IMR-90 (cell line): ENCODE results near the gene TBX4. TPM values are rescaled to one million over a fixed set of nuclear protein-coding genes. Genes with fewer than 3 reads are reported as not detected.

Experiments
- ATAC-seq: fragments of 200-7000 bp; cut with Tn5 transposase; 2 replicates; pipeline ENCODE4 v1.9.1; 2020; ENCODE audit warnings: low read depth, mild to moderate bottlenecking, moderate library complexity
- BruUV-seq: library from RNA; stranded (reverse); fragments of 400-500 nt; replicated peaks from 2 replicates; lab custom pipeline; 2021; lab: Mats Ljungman, UMichigan
- CTCF ChIA-PET: fragments of 300-600 bp; formaldehyde crosslinking; extraction: SDS; loops from one replicate; lab custom pipeline; 2021; ENCODE audit warnings: antibody characterized with exemption; lab: Yijun Ruan, JAX
- POLR2A ChIA-PET: fragments of 300-600 bp; sonication (Branson Sonifier 250); formaldehyde crosslinking; loops from one replicate; lab custom pipeline; 2022; ENCODE audit warnings: antibody characterized with exemption; ENCODE audit not compliant: unreplicated experiment; lab: Charles Lee
- DNase-seq: peaks from one replicate; pipeline ENCODE4 v3.0.0; 2013
- H2AFZ ChIP-seq: replicated peaks from 2 replicates; pipeline ENCODE3; 2013; ENCODE audit warnings: low read length, mild to moderate bottlenecking; ENCODE audit not compliant: poor library complexity
- H2AK5ac ChIP-seq: 2 replicates; pipeline ENCODE4 v1.6.1; 2013; ENCODE audit warnings: low read depth, low read length, inconsistent platforms
- H2AK9ac ChIP-seq: replicated peaks from 2 replicates; pipeline ENCODE3; 2013; ENCODE audit warnings: mild to moderate bottlenecking, low read depth, low read length, moderate library complexity; ENCODE audit not compliant: poor library complexity
- H2BK120ac ChIP-seq: 2 replicates; pipeline ENCODE4 v1.6.1; 2013; ENCODE audit warnings: low read depth, low read length, inconsistent platforms
- H2BK15ac ChIP-seq: 3 replicates; pipeline ENCODE4 v1.6.1; 2013; ENCODE audit warnings: low read depth, low read length, inconsistent platforms
- H2BK20ac ChIP-seq: 2 replicates; pipeline ENCODE4 v1.6.1; 2013; ENCODE audit warnings: low read depth, mild to moderate bottlenecking, inconsistent platforms, low read length, moderate library complexity
- H2BK5ac ChIP-seq: 2 replicates; pipeline ENCODE4 v1.6.1; 2013; ENCODE audit warnings: mild to moderate bottlenecking, low read depth, low read length, inconsistent platforms; ENCODE audit not compliant: poor library complexity, severe bottlenecking
- H3K14ac ChIP-seq: replicated peaks from 2 replicates; pipeline ENCODE4 v1.6.1; 2013; ENCODE audit warnings: low read depth, low read length, inconsistent platforms
- H3K18ac ChIP-seq: 2 replicates; pipeline ENCODE4 v1.6.1; 2013; ENCODE audit warnings: low read depth, low read length, control low read depth
- H3K23ac ChIP-seq: 2 replicates; pipeline ENCODE4 v1.6.1; 2013; ENCODE audit warnings: low read depth, low read length, inconsistent platforms
- H3K27ac ChIP-seq: 2 replicates; pipeline ENCODE4 v1.5.1; 2013; ENCODE audit warnings: mild to moderate bottlenecking, control low read depth, low read length; ENCODE audit not compliant: insufficient read depth
- H3K27me3 ChIP-seq: 2 replicates; pipeline ENCODE4 v1.6.1; 2013; ENCODE audit warnings: low read length; ENCODE audit not compliant: control insufficient read depth, insufficient read depth
- H3K36me3 ChIP-seq: 2 replicates; pipeline ENCODE4 v1.6.1; 2013; ENCODE audit warnings: low read length, mixed read lengths; ENCODE audit not compliant: control insufficient read depth, insufficient read depth
- H3K4ac ChIP-seq: 2 replicates; pipeline ENCODE4 v1.6.1; 2013; ENCODE audit warnings: low read depth, low read length, inconsistent platforms
- H3K4me1 ChIP-seq: 2 replicates; pipeline ENCODE4 v1.6.1; 2013; ENCODE audit warnings: low read length, mixed read lengths; ENCODE audit not compliant: control insufficient read depth, insufficient read depth
- H3K4me2 ChIP-seq: 2 replicates; pipeline ENCODE4 v1.6.1; 2013; ENCODE audit warnings: low read depth, mild to moderate bottlenecking, control low read depth, low read length, moderate library complexity
- H3K4me3 ChIP-seq: 2 replicates; pipeline ENCODE4 v1.5.1; 2013; ENCODE audit warnings: low read depth, mild to moderate bottlenecking, control low read depth, low read length, moderate library complexity; ENCODE audit not compliant: insufficient read depth
- H3K56ac ChIP-seq: 2 replicates; pipeline ENCODE4 v1.6.1; 2013; ENCODE audit warnings: low read length, inconsistent platforms; ENCODE audit not compliant: insufficient read depth; ENCODE audit errors: extremely low read depth
- H3K79me1 ChIP-seq, 2 experiments: 2 replicates each; pipeline ENCODE4 v1.6.1; 2013; ENCODE audit warnings: low read length in 2 of 2, inconsistent platforms in 1 of 2, low read depth in 1 of 2
- H3K9ac ChIP-seq: 2 replicates; pipeline ENCODE4 v1.6.1; 2013; ENCODE audit warnings: low read depth, low read length, control low read depth
- H3K9me1 ChIP-seq: 2 replicates; pipeline ENCODE4 v1.6.1; 2013; ENCODE audit warnings: low read length, inconsistent platforms; ENCODE audit not compliant: insufficient read depth
- H3K9me3 ChIP-seq: 2 replicates; pipeline ENCODE4 v1.6.1; 2013; ENCODE audit warnings: low read length; ENCODE audit not compliant: control insufficient read depth, insufficient read depth
- H4K20me1 ChIP-seq: 2 replicates; pipeline ENCODE4 v1.6.1; 2013; ENCODE audit warnings: low read length, inconsistent platforms; ENCODE audit not compliant: insufficient read depth
- H4K5ac ChIP-seq: 2 replicates; pipeline ENCODE4 v1.6.1; 2013; ENCODE audit warnings: mild to moderate bottlenecking, low read depth, low read length, control low read depth
- H4K8ac ChIP-seq, 2 experiments: 2 replicates each; pipeline ENCODE4 v1.6.1; 2013; ENCODE audit warnings: low read depth in 2 of 2, low read length in 2 of 2, control low read depth in 1 of 2, inconsistent platforms in 1 of 2
- H4K91ac ChIP-seq: 2 replicates; pipeline ENCODE4 v1.6.1; 2013; ENCODE audit warnings: low read depth, low read length, inconsistent platforms; ENCODE audit not compliant: insufficient read depth
- BHLHE40 ChIP-seq: fragments of 150-350 bp; IDR thresholded peaks from 2 replicates; pipeline ENCODE4 v1.6.1; 2016; ENCODE audit warnings: mild to moderate bottlenecking, low read depth, low read length
- CEBPB ChIP-seq: IDR thresholded peaks from 2 replicates; pipeline ENCODE4 v1.6.1; 2012; ENCODE audit warnings: low read depth, low read length, improper control_type of control experiment
- MAFK ChIP-seq: IDR thresholded peaks from 2 replicates; pipeline ENCODE4 v1.6.1; 2012; ENCODE audit warnings: low read depth, low read length, improper control_type of control experiment
- MXI1 ChIP-seq: IDR thresholded peaks from 2 replicates; pipeline ENCODE4 v1.6.1; 2012; ENCODE audit warnings: low read depth, mild to moderate bottlenecking, low read length, moderate library complexity, borderline replicate concordance
- NFE2L2 ChIP-seq: fragments of 150-350 bp; IDR thresholded peaks from 2 replicates; pipeline ENCODE4 v1.6.1; 2016; ENCODE audit warnings: low read depth, mild to moderate bottlenecking, low read length
- POLR2A ChIP-seq: IDR thresholded peaks from 2 replicates; pipeline ENCODE4 v1.6.1; 2012; ENCODE audit warnings: mild to moderate bottlenecking, low read depth, low read length
- RAD21 ChIP-seq: IDR thresholded peaks from 2 replicates; pipeline ENCODE4 v1.6.1; 2012; ENCODE audit warnings: low read length, improper control_type of control experiment
- RCOR1 ChIP-seq: IDR thresholded peaks from 2 replicates; pipeline ENCODE4 v1.6.1; 2012; ENCODE audit warnings: mild to moderate bottlenecking, low read length, improper control_type of control experiment; ENCODE audit not compliant: insufficient replicate concordance
- SMC3 ChIP-seq: fragments of 150-350 bp; IDR thresholded peaks from 2 replicates; pipeline ENCODE4 v1.6.1; 2016; ENCODE audit warnings: low read depth, mild to moderate bottlenecking, antibody characterized with exemption, low read length, moderate library complexity
- USF2 ChIP-seq: fragments of 150-350 bp; IDR thresholded peaks from 2 replicates; pipeline ENCODE4 v1.6.1; 2017; ENCODE audit warnings: mild to moderate bottlenecking, antibody characterized with exemption, low read length, low read depth
- WGBS, 2 experiments: methylation state at CpG; one replicate each; pipeline versions ENCODE4 v1.1.5 to v1.1.7; 2013; ENCODE audit warnings: missing lambda C conversion rate in 2 of 2; ENCODE audit not compliant: insufficient read length in 1 of 2; ENCODE audit errors: extremely low coverage in 2 of 2; 5-methylcytosine and 5-hydroxymethylcytosine counted together
- dilution Hi-C: fragments of 300-500 bp; cut with HindIII; formaldehyde crosslinking; loops from one replicate; pipeline ENCODE4 v1.14.3; 2018; ENCODE audit warnings: low sequenced_read_pairs; ENCODE audit not compliant: unreplicated experiment
- in situ Hi-C: fragments of 300-500 bp; cut with MboI; formaldehyde crosslinking; loops from 3 replicates; pipeline ENCODE4 v1.14.3; 2019; ENCODE audit warnings: low sequenced_read_pairs, inconsistent platforms, mixed read lengths
- intact Hi-C: fragments of 100-400 bp; cut with micrococcal nuclease; formaldehyde crosslinking; loops from 2 replicates; pipeline ENCODE4 v1.10.0; 2022
- polyA plus RNA-seq, 3 experiments: library from polyadenylated mRNA; depleted of rRNA; stranded (reverse); fragments of >200 nt; gene quantifications; 2 replicates each; pipeline ENCODE4 v1.2.3, GENCODE V29; 2012; ENCODE audit warnings: low replicate concordance in 1 of 3
- total RNA-seq: library from RNA; depleted of rRNA; stranded (reverse); fragments of >200 nt; gene quantifications from 2 replicates; pipeline ENCODE4 v1.2.3, GENCODE V29; 2012
- TF ChIP-seq, protein P1 (sequence below): fragments of 150-350 bp; IDR thresholded peaks from 2 replicates; pipeline ENCODE4 v1.6.1; 2016; ENCODE audit warnings: low read depth, mild to moderate bottlenecking, low read length, moderate library complexity, borderline replicate concordance

Gene TBX4
- total and polyA plus RNA-seq, 2 of the 4 experiments (the other 2 are of a cell fraction), result 0.05 TPM; not detected in 1

- no peak for TF ChIP-seq NFE2L2
Measured at GRCh38 chr17:61505846-61506627, 53.8 kb downstream of the TBX4 start (continued).

DNA sequence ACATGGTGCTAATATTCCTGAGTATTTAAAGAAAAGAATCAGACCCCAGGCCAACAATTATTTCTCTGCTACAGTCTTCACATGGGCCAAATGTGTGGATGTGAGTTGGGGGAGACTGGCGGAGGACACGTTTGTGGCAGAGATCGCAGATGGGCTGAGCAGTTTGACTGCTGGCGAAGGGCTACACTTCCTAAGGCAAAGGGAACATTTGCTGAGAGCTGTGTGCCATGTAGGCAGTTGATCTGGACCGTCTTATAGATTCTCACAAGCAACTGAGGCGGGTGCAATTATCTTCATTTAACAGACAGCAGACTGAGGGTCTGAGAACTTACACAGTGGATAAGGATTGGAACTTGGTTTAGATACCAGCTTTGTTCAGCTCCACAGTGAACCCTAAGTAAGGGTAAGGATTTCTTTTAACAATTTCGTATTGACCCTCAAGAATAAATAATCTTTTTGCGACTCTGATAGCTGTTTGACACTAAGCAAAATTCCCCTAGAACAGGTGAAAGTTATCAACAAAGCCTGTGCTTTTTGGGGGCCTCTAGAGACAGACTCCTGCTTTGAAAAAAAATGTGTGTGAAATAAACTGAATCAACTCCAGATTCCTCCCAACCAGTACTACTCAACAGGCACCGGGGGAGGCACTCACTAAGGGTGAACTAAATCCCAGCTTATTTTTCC is 55.3 kb downstream of the TBX4 start:
- no peak overlapping the region for H2BK20ac ChIP-seq
- H4K20me1 ChIP-seq, result no peaks in the 10 kb centered on the region; the same call in 1 of the 2 replicates
- H3K9me3 ChIP-seq, result no peaks in the 10 kb centered on the region
- H3K4me2 ChIP-seq, result no peak overlapping the region
- H4K5ac ChIP-seq, result no peak overlapping the region
- H3K4me1 ChIP-seq, result peaks cover 3% of the 10 kb centered on the region
- no peak overlapping the region for H3K23ac ChIP-seq
- H2AK5ac ChIP-seq, result no peak overlapping the region
- in situ Hi-C loops, result no loop called here
- ChIA-PET POLR2A (no interaction called here), CTCF (no interaction called here)
- H3K79me1 ChIP-seq, result no peaks in the 10 kb centered on the region
- no TSS peak for BruUV-seq
- H4K91ac ChIP-seq, result no peak overlapping the region
- H3K36me3 ChIP-seq, result no peaks in the 10 kb centered on the region
- H2AFZ ChIP-seq, result no peak overlapping the region
- no peak overlapping the region for H3K9ac ChIP-seq
- H2AK9ac ChIP-seq, result no peak overlapping the region
- H3K27ac ChIP-seq, result no peak overlapping the region
- dilution Hi-C loops, result no loop called here
- no peak overlapping the region for H2BK120ac ChIP-seq
- no peak for TF ChIP-seq RCOR1
- TF ChIP-seq, protein P1, sequence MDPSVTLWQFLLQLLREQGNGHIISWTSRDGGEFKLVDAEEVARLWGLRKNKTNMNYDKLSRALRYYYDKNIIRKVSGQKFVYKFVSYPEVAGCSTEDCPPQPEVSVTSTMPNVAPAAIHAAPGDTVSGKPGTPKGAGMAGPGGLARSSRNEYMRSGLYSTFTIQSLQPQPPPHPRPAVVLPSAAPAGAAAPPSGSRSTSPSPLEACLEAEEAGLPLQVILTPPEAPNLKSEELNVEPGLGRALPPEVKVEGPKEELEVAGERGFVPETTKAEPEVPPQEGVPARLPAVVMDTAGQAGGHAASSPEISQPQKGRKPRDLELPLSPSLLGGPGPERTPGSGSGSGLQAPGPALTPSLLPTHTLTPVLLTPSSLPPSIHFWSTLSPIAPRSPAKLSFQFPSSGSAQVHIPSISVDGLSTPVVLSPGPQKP, result no peak
- TF ChIP-seq SMC3, result no peak
- no peak for TF ChIP-seq MXI1
- no peak for TF ChIP-seq MAFK
- no peak for TF ChIP-seq POLR2A
- TF ChIP-seq BHLHE40, result no peak
- no peak for TF ChIP-seq USF2
- no peak for TF ChIP-seq RAD21
- no peak for TF ChIP-seq CEBPB
- H3K4ac ChIP-seq, result no peak overlapping the region
- H4K8ac ChIP-seq, result no peak overlapping the region
- no peak overlapping the region for H2BK5ac ChIP-seq
- H3K27me3 ChIP-seq, result peaks cover 7% of the 10 kb centered on the region
- H3K18ac ChIP-seq, result no peak overlapping the region
- H3K9me1 ChIP-seq, result peaks cover 3% of the 10 kb centered on the region; the same call in 1 of the 2 replicates
- ATAC-seq (no peak), DNase-seq (no peak)
- no peak overlapping the region for H3K56ac ChIP-seq
- H3K4me3 ChIP-seq, result no peak overlapping the region
- 83% methylated on average over 4 of the region's 9 CpGs; no CpG with 5 or more reads in 1 of the 2 experiments for WGBS, 2 experiments
- intact Hi-C loops, result no loop called here
- no peak overlapping the region for H2BK15ac ChIP-seq
- H3K14ac ChIP-seq, result no peak overlapping the region
